ENCODE data around the gene DMC1.
A peak's percentile ranks its signal among the peaks of the same experiment; 100 is the strongest.

Gene DMC1

DNA sequence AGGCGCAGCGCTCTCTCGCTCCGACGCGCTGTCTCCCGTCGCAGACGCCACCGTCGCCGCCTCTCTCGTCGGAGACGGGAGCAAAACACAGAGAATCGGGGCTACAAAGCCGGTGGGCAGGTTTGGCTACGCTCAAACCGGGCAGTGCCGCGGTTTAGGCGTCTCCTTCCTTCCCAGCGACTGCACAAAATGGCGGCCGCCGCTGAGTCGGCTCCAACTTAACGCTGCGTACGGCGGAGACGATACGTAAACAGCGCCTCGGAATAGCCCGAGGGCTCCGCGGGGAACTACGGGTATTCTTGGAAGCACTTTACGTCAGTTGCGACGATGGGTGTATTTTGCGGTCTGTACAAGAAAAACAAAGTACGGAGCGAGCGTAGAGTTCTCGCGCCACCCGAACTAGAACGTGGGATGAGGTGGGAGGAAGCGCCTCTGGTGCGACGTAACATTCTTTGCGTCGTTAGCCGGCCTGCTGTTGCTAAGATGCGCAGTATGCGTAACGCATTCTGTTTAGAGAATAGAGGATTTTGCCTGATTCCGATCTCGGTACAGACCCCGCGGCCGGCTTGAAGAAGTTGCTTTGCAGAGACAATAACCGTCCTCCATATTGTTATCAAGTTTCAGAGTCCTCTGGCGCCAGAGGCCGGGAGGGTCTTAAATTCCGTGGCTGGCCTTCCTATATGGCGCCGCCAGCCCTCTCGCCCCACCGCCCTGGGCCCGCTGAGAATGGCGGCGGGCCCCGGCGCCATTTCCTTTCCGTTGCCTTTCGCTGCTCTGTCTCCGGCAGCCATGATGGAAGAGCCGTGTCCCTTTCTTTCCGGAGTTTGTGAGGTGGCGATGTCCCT lies 63.6 kb downstream of the DMC1 start, which contains the start of gene DDX17:
Gene DDX17 (minus strand): TSS at position 194 of the 845 bp plus-strand sequence.
- DNase-seq (ENCODE audit: low spot score): peak; percentile 88
- Histone ChIP-seq H3K4me1 (ENCODE audit: insufficient read depth, poor library complexity, severe bottlenecking) (peaks cover 16% of the 10 kb centered on the region), H3K4me3 (ENCODE audit: severe bottlenecking) (peak within 1 kb of the TSS; percentile 87), H3K27me3 (ENCODE audit: insufficient read depth, poor library complexity, severe bottlenecking) (no peaks in the 10 kb centered on the region), H3K36me3 (ENCODE audit: low read depth) (peaks cover 40% of the 10 kb centered on the region), H3K9me3 (ENCODE audit: severe bottlenecking) (no peaks in the 10 kb centered on the region), H3K27ac (ENCODE audit: poor library complexity, severe bottlenecking) (peak within 1 kb of the TSS; percentile 84)
- TF ChIP-seq, protein P1, sequence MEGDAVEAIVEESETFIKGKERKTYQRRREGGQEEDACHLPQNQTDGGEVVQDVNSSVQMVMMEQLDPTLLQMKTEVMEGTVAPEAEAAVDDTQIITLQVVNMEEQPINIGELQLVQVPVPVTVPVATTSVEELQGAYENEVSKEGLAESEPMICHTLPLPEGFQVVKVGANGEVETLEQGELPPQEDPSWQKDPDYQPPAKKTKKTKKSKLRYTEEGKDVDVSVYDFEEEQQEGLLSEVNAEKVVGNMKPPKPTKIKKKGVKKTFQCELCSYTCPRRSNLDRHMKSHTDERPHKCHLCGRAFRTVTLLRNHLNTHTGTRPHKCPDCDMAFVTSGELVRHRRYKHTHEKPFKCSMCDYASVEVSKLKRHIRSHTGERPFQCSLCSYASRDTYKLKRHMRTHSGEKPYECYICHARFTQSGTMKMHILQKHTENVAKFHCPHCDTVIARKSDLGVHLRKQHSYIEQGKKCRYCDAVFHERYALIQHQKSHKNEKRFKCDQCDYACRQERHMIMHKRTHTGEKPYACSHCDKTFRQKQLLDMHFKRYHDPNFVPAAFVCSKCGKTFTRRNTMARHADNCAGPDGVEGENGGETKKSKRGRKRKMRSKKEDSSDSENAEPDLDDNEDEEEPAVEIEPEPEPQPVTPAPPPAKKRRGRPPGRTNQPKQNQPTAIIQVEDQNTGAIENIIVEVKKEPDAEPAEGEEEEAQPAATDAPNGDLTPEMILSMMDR (IDR thresholded peaks at IDR 0.05; ENCODE audit: poor library complexity, severe bottlenecking): no peak
- ATAC-seq (ENCODE audit: low read depth): peak; percentile 83

DNA sequence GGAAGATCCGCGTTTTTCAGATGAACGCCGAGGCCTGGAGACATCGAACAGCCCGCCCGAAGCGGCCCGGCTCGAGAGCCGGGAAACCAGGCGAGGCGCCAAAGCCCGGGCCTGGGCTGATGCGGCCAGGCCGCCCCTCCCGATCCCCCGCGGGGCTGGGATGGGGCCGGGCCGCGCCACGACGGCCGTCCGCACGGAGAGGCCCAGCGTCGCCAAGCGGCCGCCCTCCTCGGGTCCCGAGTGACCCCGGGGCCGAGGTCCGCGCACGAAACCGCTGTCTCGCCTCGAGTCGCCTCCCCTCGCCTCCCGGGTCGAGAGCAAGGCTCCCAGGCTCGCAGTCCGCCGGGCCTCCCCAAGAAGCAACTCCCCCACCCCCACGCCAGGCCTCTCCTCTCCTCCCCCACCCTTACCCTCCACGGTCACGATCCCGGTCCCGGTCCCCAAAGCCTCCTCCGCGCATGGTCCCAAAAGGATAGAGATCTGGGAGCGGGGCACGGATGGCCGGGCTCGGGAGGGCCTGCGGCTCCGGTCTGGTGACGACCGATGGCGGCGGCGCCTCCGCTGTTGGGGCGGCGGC lies 64.4 kb downstream of the DMC1 start:
- TF ChIP-seq, protein P1 (IDR thresholded peaks at IDR 0.05; ENCODE audit: poor library complexity, severe bottlenecking): no peak
- ATAC-seq (ENCODE audit: low read depth) (peak; percentile 40), DNase-seq (ENCODE audit: low spot score) (no peak)
- H3K9me3 ChIP-seq (ENCODE audit: severe bottlenecking): no peaks in the 10 kb centered on the region
- no peaks in the 10 kb centered on the region for H3K27me3 ChIP-seq (ENCODE audit: insufficient read depth, poor library complexity, severe bottlenecking)
- H3K36me3 ChIP-seq (ENCODE audit: low read depth): peaks cover 47% of the 10 kb centered on the region
- H3K4me1 ChIP-seq (ENCODE audit: insufficient read depth, poor library complexity, severe bottlenecking): peaks cover 16% of the 10 kb centered on the region
- H3K27ac ChIP-seq (ENCODE audit: poor library complexity, severe bottlenecking): peak overlapping the region; percentile 84
- peak overlapping the region; percentile 87 for H3K4me3 ChIP-seq (ENCODE audit: severe bottlenecking)

DNA sequence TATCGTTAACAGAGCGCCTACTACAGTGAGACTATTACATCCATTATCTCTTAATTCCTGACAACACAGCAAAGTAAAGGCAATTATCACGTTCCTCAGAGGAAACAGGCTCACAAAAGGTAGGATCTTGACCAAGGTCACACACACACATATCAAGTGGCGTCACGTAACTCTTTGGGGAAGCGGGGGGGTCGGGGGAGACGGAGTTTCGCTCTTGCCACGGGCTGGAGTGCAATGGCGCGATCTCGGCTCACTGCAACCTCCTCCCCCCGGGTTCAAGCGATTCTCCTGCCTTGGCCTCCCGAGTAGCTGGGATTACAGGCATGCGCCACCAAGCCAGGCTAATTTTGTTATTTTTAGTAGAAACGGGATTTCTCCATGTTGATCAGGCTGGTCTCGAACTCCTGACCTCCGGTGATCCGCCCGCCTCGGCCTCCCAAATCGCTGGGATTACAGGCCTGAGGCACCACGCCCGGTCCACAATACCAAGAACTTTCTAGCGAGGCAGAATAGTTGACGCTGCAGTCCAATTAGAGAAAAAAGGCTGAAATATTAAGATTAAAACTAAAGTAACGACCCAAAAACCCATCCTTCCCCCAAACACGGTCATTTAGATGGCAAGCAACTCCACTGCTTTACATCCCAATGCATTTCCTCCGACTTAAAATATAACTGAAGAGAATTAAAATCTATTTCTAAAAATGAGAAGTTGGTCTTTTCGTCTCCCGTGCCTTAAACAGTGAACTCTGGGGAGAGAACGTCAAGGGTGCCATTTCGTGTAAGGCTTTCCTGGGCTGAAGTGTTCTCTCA lies 65.0 kb downstream of the DMC1 start:
- Histone ChIP-seq H3K36me3 (ENCODE audit: low read depth) (peaks cover 54% of the 10 kb centered on the region), H3K4me1 (ENCODE audit: insufficient read depth, poor library complexity, severe bottlenecking) (peaks cover 16% of the 10 kb centered on the region), H3K4me3 (ENCODE audit: severe bottlenecking) (peak overlapping the region; percentile 87), H3K27me3 (ENCODE audit: insufficient read depth, poor library complexity, severe bottlenecking) (no peaks in the 10 kb centered on the region), H3K27ac (ENCODE audit: poor library complexity, severe bottlenecking) (peak overlapping the region; percentile 84), H3K9me3 (ENCODE audit: severe bottlenecking) (no peaks in the 10 kb centered on the region)
- TF ChIP-seq, protein P1 (IDR thresholded peaks at IDR 0.05; ENCODE audit: poor library complexity, severe bottlenecking): no peak
- no peak for ATAC-seq (ENCODE audit: low read depth)
- DNase-seq (ENCODE audit: low spot score): no peak

DNA sequence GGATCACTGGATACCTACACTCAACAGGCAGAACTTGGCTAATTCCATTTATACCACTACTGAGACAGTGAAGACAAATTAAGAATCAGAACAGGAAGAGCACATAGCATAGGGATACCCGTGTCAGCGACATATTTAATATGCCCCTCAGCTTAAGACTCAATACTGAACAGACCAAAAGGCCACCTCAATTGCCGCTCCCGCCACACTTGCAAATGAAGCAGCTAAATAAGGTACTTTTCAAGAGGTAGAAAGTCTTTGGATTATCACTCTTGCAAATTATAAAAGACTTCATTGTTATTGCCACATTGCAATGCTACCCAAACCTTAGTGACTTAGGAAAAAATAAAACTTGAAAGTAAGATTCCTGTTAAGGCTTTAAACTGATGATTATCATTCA lies 67.0 kb downstream of the DMC1 start:
- H3K27me3 ChIP-seq (ENCODE audit: insufficient read depth, poor library complexity, severe bottlenecking): no peaks in the 10 kb centered on the region
- DNase-seq (ENCODE audit: low spot score): no peak
- H3K9me3 ChIP-seq (ENCODE audit: severe bottlenecking): no peaks in the 10 kb centered on the region
- no peak for ATAC-seq (ENCODE audit: low read depth)
- TF ChIP-seq, protein P1 (IDR thresholded peaks at IDR 0.05; ENCODE audit: poor library complexity, severe bottlenecking): no peak
- no peak overlapping the region for H3K27ac ChIP-seq (ENCODE audit: poor library complexity, severe bottlenecking)
- H3K4me1 ChIP-seq (ENCODE audit: insufficient read depth, poor library complexity, severe bottlenecking): peaks cover 16% of the 10 kb centered on the region
- peaks cover 73% of the 10 kb centered on the region for H3K36me3 ChIP-seq (ENCODE audit: low read depth)
- no peak overlapping the region for H3K4me3 ChIP-seq (ENCODE audit: severe bottlenecking)

Measured in RWPE2 (cell line).